ACHN (cell line): Measurements from ENCODE around the gene PDE4B.

Source experiments
- DNase-seq: peaks from one replicate; pipeline ENCODE4 v3.0.0-alpha.2; 2015
- in situ Hi-C: cut with HindIII; loops from 2 replicates; pipeline ENCODE4 v1.10.0; 2017; ENCODE audit warnings: low sequenced_read_pairs, low pct_ligation_motif_present, low pct_unique_long_range_greater_than_20kb

Gene PDE4B

GRCh38 chr1:66380452-66381212 lies 587.9 kb downstream of the PDE4B start:
- in situ Hi-C loops = no loop called here
- DNase-seq = no peak

GRCh38 chr1:66381621-66382275 lies 589.1 kb downstream of the PDE4B start:
- DNase-seq = no peak
- in situ Hi-C loops = no loop called here

GRCh38 chr1:66383168-66383567 lies 590.5 kb downstream of the PDE4B start:
- in situ Hi-C loops = no loop called here
- no peak for DNase-seq

GRCh38 chr1:66383611-66384010 lies 590.9 kb downstream of the PDE4B start:
- in situ Hi-C loops = no loop called here
- DNase-seq = no peak

DNA sequence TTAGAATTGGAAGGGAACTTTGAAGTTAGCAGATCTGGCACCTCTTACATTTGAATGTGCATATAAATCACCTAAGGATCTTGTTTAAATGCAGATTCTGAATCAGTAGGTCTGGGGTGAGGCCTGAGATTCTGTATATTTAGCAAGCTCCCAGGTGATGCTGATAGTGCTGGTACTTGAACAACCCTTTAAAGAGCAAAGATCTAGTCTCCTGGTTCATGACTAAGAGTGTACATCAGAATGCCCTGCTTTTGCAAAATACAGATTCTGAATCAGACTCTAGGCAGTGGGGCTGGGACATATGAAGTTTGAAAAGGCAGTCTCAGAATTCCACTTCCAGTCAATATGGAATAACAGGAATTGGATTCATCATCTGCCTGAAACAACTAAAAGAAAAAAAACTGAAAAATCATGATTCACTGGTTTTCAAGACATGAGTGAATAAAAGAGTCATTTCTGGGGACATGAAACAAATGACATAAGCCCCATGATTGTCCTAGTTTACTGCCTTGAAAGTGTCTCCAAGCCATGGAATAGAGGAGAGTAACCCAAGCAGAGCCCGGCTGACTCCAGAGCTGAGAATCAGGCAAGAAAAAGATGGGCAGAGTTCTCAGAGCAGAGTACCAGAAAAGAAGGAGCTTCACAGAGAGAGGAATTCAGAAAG lies 591.7 kb downstream of the PDE4B start:
- in situ Hi-C loops = no loop called here
- DNase-seq = no peak

GRCh38 chr1:66386712-66387111 lies 594.0 kb downstream of the PDE4B start:
- in situ Hi-C loops = no loop called here
- DNase-seq = no peak

DNA sequence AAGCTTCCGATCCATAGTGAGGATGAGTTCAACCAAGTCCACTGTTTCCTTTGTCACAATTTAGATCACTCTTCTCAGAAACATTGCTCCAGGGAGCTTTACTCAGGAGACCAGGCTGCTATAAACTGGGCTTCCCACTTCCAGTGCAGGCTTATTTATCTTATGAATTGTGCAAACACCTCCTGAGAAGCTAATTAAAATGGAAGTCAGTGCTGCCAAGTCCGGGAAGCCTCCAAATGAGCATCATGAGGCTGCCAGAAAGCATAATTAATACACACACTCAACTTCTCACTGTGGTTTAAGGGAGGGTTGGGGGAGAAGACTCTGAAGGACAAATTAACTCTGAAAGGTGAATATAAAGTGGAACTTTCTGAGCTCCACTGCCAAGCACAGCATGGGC lies 596.2 kb downstream of the PDE4B start:
- no peak for DNase-seq
- in situ Hi-C loops = no loop called here

- in situ Hi-C loops = no loop called here
Observed at GRCh38 chr1:66393586-66394287, 601.0 kb downstream of the PDE4B start.

DNA sequence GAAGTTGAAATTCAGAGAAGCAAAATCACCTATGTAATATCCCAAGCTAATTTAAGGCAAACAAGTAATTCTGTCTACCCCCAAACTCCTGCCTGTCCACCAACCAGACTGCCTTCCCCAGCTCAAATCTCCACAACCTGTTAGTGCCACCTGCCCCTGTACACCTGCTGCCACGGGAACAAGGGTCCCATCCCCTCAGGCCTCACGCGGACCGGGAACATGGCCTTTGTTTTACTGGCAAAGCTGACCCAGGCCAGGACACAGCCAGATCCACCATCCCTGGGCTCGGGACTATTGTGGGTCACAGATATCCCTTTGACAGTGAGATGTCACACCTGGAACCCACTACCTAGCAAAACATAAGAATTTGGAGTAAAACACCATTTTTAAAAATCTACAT lies 601.9 kb downstream of the PDE4B start:
- DNase-seq = no peak
- in situ Hi-C loops = no loop called here

More at GRCh38 chr1:66393586-66394287, 601.0 kb downstream of the PDE4B start:
- DNase-seq = no peak

GRCh38 chr1:66395202-66396061 lies 602.7 kb downstream of the PDE4B start:
- in situ Hi-C loops = no loop called here
- DNase-seq = no peak

GRCh38 chr1:66396212-66396890 lies 603.7 kb downstream of the PDE4B start:
- in situ Hi-C loops = no loop called here
- no peak for DNase-seq

GRCh38 chr1:66397192-66397591 lies 604.5 kb downstream of the PDE4B start:
- DNase-seq = no peak
- in situ Hi-C loops = no loop called here

- DNase-seq = no peak
- in situ Hi-C loops = no loop called here
Observed at GRCh38 chr1:66399888-66400529, 607.3 kb downstream of the PDE4B start.

- in situ Hi-C loops = no loop called here
Observed at GRCh38 chr1:66400660-66401059, 608.0 kb downstream of the PDE4B start.

DNA sequence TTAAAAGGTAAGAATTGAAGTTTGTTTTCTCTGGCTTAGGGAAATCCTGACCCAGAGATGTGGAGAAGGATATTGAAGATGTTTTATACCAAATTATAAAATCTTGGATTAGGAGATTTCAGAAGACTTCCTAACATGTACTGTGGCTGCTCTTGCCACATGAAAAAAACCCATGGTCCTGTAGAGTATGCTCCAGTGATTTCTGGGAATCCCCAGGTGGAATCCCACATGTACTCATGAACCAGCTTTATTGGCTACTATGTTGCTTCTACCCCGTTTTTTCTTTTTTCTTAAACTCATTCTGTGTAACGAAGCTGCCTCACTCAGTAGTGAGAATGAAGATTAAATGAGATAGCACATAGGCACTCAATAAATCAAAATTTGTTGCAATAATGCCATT lies 608.5 kb downstream of the PDE4B start:
- in situ Hi-C loops = no loop called here
- no peak for DNase-seq

More at GRCh38 chr1:66400660-66401059, 608.0 kb downstream of the PDE4B start:
- no peak for DNase-seq

DNA sequence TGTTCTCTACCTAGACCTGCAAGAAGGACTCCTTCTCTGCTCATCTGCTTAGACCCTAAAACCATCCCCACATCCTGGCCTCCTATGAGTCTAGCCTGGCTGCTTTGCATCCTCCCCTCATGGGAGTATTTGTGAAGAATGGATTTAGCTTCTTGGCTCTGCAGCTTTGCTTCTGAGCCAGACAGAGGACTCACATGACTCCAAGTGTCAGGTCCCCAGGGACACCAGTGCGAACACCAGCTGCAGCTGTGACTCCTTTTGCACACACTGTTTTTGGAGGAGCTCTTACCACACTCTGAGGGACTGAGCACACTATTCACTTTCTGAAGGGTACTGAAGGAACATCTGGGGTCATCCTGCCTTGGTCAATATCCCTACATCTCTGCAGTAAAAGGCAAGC lies 609.5 kb downstream of the PDE4B start:
- no peak for DNase-seq
- in situ Hi-C loops = no loop called here

DNA sequence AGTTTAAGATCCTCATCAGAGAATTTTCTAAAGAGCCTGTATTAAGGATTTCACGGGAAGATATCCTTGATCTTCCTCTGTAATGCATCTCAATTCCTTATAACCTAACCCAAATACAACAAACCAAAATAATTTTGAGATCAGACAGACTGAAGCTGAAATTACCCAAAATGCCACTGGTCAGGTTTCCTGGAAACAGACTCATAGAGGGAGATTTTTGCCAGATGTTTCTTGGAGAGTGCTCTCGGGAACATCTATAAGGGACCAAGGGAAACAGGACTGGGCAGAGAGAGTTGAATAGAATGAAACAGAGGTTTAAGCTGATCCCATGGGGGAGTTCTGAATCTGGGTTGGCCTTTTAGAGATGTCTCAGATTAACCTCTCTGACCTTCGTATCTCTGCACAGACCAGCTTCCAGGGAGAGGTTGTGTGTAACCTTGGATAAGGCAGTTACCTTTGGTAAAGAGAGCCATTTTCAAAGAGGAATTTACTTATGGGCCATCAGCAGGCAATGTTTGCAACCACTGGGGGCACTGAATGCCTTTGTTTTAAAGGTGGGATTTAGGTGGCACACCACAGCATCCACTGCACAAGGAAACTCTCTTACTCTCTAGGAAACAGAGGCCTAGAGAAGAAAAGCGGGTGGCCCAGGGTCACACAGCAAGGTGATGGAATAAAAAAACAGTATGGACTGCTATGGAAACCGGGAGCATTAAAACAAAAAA lies 610.5 kb downstream of the PDE4B start:
- DNase-seq = no peak
- in situ Hi-C loops = no loop called here
